HG03025 (cell line): Measurements from ENCODE around the gene FAM110D.

Experiments
- ATAC-seq: cut with Tn5 transposase; IDR thresholded peaks from one replicate; pipeline ENCODE4 v1.9.1; 2021; ENCODE audit warnings: mild to moderate bottlenecking, moderate library complexity; ENCODE audit not compliant: unreplicated experiment, low FRiP score

The FAM110D gene

GRCh38 chr1:26181586-26182382 lies 22.9 kb downstream of the FAM110D start:
- no peak for ATAC-seq

- no peak for ATAC-seq
Observed at GRCh38 chr1:26182383-26182696, 23.5 kb downstream of the FAM110D start.

DNA sequence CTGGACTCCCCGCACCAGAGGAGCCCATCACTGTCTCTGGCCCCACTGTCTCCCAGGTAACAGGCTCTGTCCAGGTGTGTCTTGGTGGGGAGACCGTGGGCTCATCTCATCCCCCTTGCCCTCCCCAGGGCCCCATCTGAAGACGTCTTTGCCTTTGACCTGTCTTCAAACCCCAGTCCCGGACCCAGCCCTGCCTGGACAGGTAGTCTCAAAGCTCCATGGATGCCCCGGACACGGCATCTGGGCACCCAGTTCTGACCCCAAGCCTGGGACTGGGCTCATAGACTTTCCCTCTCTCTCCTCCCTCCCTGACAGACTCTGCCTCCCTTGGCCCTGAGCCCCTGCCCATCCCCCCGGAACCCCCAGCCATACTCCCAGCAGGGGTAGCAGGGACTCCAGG lies 25.2 kb downstream of the FAM110D start:
- no peak for ATAC-seq

DNA sequence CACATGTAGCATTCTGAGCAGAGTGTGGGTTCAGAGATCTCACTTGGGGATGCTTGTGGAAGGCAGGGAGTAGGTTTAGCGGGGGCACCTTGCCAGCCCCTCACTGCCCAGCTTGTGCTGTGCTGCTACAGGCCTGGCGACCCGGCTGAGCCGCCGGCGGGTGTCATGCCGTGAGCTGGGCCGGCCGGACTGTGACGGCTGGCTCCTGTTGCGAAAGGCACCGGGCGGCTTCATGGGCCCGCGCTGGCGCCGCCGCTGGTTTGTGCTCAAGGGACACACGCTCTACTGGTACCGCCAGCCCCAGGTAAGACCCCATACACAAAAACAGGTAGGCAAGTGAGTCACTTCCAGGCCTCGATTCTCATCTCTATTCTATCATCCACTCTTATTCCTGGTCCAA lies 26.0 kb downstream of the FAM110D start:
- no peak for ATAC-seq

- ATAC-seq: no peak
Observed at GRCh38 chr1:26187882-26188281, 29.0 kb downstream of the FAM110D start.

DNA sequence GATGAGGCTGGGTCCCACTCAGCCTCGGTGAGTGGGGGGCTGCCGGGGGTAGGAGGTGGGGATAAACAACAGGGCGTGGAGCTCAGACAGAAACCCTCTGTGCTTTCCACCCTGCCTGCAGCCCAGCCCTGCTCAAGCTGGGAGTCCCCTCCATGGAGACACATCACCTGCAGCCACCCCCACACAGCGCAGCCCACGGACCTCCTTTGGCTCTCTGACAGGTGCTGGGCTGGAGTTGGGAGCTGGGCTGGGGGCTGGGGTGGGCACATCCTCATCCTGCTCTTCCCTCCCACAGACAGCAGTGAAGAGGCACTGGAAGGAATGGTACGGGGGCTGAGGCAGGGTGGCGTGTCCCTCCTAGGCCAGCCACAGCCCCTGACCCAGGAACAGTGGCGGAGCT lies 29.6 kb downstream of the FAM110D start:
- no peak for ATAC-seq

- no peak for ATAC-seq
Observed at GRCh38 chr1:26189331-26189730, 30.5 kb downstream of the FAM110D start.

DNA sequence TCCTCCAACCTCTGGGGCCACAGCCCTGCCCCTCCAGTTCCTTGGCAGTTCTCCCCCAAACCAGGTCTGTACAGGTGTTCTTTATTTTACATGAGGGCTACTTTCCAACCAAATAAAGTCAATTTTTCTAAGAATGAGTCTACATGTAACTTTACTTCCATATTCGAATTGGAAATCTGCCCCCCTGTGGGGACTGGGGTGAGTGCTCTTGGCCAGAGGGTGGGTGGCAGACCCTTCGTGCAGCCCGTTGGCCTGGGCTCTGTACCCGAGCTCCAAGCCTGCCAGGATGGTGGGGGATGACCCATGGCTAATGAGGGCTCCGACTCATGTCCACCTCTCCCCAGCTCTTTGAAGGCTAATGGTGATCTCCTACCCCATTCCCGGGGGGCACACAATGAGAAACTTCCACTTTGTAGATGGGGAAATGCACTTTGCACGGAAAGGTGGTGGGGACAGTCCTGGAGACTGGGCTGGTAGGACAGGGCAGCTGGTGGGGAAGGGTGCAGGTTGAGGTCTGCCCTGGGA lies 30.9 kb downstream of the FAM110D start:
- no peak for ATAC-seq

GRCh38 chr1:26190373-26190987 lies 31.6 kb downstream of the FAM110D start, which contains the start of gene CATSPER4:
CATSPER4 (plus strand) TSS chr1:26190602; CDS start chr1:26190628, 26 bp downstream.
- no peak for ATAC-seq

DNA sequence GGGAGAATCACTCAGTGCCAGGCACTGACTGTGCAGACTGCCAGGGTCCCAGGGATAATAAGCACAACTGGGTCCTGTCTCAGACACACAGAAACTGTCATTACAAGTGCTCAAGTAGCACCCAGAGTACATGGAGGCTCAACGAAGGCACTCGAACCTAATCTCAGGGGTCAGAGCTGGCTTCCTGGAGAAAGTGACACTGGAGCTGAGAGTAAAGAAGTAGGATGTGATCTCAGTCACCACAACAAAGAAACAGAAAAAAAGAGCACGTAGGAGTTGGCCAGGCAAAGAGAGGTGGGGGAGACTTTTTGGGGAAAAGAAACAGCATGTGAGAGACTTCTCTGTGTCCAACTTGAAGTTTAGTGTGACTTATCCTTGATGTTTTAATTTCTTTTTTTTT lies 32.9 kb downstream of the FAM110D start:
- no peak for ATAC-seq

GRCh38 chr1:26195805-26196204 lies 36.9 kb downstream of the FAM110D start:
- no peak for ATAC-seq

- no peak for ATAC-seq
Observed at GRCh38 chr1:26197301-26197700, 38.4 kb downstream of the FAM110D start.

GRCh38 chr1:26197813-26198212 lies 38.9 kb downstream of the FAM110D start:
- no peak for ATAC-seq

DNA sequence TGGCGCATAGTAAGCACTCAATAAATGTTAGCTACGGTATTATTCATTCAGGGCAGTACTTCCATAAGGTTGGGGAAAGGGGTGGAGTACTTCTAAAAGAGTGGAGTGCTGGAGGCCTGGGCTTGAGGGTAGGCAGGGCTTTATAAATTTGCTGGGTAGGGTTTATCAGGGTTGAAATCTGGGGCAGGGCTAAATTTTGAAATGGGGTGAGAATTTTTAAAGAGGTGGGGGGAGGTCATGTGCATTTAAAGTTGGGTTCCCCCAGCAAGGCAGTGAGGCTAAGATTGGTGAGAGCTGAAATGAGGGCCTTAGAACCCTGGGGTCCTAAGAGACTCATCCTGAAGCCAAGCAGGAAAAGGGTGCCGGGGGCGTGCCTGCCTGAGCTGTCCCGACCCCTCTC lies 41.5 kb downstream of the FAM110D start:
- ATAC-seq: no peak

GRCh38 chr1:26203642-26204318 lies 44.9 kb downstream of the FAM110D start:
- ATAC-seq: no peak

- no peak for ATAC-seq
Observed at GRCh38 chr1:26210147-26210870, 51.4 kb downstream of the FAM110D start.

- ATAC-seq: no peak
Observed at GRCh38 chr1:26212726-26213125, 53.8 kb downstream of the FAM110D start.

GRCh38 chr1:26213335-26213905 lies 54.5 kb downstream of the FAM110D start:
- ATAC-seq: no peak
